AG04449 (cell line): ENCODE data around the gene C20orf144.

Experiments
- CTCF ChIA-PET: fragments of 350-600 bp; formaldehyde crosslinking; extraction: SDS; loops from one replicate; lab custom pipeline; 2021; ENCODE audit warnings: antibody characterized with exemption; lab: Yijun Ruan, JAX
- POLR2A ChIA-PET: fragments of 400-600, 350-600 bp; formaldehyde crosslinking; extraction: SDS; loops from one replicate; lab custom pipeline; 2020; ENCODE audit warnings: antibody characterized with exemption, inconsistent platforms; lab: Yijun Ruan, JAX
- DNase-seq: peaks from one replicate; pipeline ENCODE4 v3.0.0-alpha.2; 2010; ENCODE audit warnings: low read depth, low spot score
- H3K4me3 ChIP-seq: 2 replicates; pipeline ENCODE4 v1.5.1; 2011; ENCODE audit warnings: low read depth, mild to moderate bottlenecking, control low read depth, low read length
- TF ChIP-seq, protein P1 (sequence below): IDR thresholded peaks from one replicate; pipeline ENCODE4 v1.5.1; 2011; ENCODE audit warnings: mild to moderate bottlenecking, moderate library complexity, low read length, control low read depth, inconsistent platforms; ENCODE audit not compliant: insufficient read depth; ENCODE audit errors: missing control alignments

Gene C20orf144

DNA sequence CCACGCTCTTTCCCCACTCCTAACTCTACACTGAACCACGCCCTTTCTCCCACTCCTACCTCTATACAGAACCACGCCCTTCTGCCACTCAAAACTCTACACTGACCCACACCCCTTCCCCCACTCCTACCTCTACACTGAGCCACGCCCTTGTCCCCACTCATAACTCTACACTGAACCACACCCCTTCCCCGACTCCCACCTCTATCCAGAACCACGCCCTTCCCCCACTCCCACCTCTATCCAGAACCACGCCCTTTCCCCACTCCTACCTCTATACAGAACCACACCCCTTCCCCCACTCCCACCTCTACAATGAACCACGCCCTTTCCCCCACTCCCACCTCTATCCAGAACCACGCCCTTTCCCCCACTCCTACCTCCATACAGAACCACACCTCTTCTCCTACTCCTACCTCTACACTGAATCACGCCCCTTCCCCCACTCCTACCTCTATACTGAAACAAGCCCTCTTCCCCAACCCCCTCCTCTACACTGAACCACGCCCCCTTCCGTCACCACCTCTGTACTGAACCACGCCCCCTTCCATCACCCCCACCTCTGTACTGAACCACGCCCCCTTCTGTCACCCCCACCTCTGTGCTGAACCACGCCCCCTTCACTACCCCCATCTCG lies 47.9 kb downstream of the C20orf144 start:
- POLR2A ChIA-PET: no interaction called here
- TF ChIP-seq, protein P1, sequence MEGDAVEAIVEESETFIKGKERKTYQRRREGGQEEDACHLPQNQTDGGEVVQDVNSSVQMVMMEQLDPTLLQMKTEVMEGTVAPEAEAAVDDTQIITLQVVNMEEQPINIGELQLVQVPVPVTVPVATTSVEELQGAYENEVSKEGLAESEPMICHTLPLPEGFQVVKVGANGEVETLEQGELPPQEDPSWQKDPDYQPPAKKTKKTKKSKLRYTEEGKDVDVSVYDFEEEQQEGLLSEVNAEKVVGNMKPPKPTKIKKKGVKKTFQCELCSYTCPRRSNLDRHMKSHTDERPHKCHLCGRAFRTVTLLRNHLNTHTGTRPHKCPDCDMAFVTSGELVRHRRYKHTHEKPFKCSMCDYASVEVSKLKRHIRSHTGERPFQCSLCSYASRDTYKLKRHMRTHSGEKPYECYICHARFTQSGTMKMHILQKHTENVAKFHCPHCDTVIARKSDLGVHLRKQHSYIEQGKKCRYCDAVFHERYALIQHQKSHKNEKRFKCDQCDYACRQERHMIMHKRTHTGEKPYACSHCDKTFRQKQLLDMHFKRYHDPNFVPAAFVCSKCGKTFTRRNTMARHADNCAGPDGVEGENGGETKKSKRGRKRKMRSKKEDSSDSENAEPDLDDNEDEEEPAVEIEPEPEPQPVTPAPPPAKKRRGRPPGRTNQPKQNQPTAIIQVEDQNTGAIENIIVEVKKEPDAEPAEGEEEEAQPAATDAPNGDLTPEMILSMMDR: no peak
- CTCF ChIA-PET: interaction anchor here (1.0 kb wide), 1 partner anchor 16 kb away, joined by 3 read pairs; no protein-coding TSS in a partner anchor
- no peak for DNase-seq
- H3K4me3 ChIP-seq: no peak overlapping the region

DNA sequence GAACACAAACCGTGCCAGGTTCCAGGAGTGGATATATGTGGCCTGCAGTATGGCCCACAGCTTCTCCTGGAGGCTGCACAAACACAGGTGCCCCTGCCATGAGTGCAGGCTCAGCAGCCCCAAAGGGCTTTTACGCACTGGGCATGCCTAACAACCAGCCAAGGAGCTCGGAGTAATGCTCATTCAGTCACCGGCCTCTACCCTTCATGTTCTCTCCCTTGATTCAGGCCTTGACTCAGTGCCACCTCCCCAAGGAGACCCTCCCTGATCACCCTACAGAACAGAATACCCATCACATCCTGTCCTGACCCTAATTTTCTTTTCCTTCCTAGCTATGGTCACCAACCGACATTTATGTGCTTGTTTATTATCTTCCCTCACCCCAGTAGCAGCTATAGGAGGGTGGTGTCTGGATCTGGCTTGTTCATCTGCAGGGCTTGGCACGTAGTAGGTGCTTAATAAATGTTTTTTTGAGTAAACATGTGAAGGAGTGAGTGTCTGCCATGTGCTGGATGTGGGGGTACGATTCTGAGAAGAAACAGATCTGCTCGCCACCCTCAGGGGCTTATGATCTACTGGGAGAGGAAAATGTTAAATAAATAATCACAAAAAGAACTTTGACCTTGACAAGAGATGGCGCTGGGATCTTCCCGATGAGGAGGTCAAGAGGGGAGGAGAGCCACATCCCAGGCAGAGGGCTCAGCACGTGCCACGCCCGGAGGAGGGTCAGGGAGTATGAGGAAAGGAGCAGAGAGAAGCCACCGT lies 48.7 kb downstream of the C20orf144 start:
- DNase-seq: no peak
- ChIA-PET POLR2A (interaction anchor here (0.9 kb wide), 1 partner anchor 9 kb away, joined by 3 read pairs; the partner anchor contains the start of gene PXMP4), CTCF (interaction anchor here (1.0 kb wide), 1 partner anchor 15 kb away, joined by 3 read pairs; no protein-coding TSS in a partner anchor)
- TF ChIP-seq, protein P1: no peak
- H3K4me3 ChIP-seq: no peak overlapping the region

DNA sequence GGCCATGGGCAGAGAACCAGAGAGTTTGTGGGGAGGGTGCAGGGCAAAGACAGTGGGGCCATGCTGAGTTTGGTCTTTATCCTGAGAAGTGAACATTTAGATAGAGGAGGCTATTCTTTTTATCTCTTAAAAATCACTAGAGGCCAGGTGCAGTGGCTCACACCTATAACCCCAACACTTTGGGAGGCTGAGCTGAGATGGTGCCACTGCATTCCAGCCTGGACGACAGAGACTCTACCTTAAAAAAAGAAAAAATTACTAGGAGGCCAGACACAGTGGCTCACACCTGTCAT lies 49.3 kb downstream of the C20orf144 start:
- H3K4me3 ChIP-seq: no peak overlapping the region
- no peak for DNase-seq
- ChIA-PET POLR2A (interaction anchor here (0.9 kb wide), 1 partner anchor 8 kb away, joined by 3 read pairs; the partner anchor contains the start of gene PXMP4), CTCF (interaction anchor here (1.0 kb wide), 1 partner anchor 14 kb away, joined by 3 read pairs; no protein-coding TSS in a partner anchor)
- TF ChIP-seq, protein P1: no peak
